ENCODE data around the gene MAP7D3.

Gene MAP7D3

DNA sequence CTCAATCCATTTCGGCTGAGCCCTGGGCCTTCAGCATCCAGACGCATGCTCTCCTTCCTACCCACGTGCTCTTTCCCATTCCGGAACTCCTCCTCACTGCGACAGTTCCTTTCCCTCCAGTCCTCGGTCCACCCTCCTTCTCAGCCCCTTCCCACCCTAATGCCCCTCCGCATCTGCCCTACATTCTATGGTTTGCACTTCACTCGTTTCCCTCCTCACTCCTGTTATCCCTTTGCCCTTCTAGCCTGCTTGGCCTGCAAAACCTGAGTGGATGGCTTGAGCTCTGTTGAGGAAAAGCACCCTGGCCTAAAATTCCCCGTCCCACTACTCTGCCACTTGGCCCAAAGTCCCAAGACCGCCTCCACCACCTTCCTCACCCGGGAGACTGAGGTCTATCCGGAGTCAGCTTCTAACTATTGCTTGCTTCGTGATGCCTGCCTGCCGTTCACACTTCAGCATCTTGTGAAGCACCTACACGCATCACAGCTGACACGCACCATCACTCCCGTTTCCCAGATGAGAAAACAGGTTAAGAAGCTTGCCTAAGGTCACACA lies 38.6 kb downstream of the MAP7D3 start:
- DNase-seq (ENCODE audit: low spot score) (no peak), ATAC-seq (ENCODE audit: low read depth) (no peak)
- Histone ChIP-seq H3K27ac (ENCODE audit: poor library complexity, severe bottlenecking) (no peak overlapping the region), H3K36me3 (ENCODE audit: low read depth) (peaks cover 6% of the 10 kb centered on the region; the same call in 1 of the 2 replicates), H3K4me3 (ENCODE audit: severe bottlenecking) (no peak overlapping the region), H3K4me1 (ENCODE audit: insufficient read depth, poor library complexity, severe bottlenecking) (peaks cover 12% of the 10 kb centered on the region), H3K27me3 (ENCODE audit: insufficient read depth, poor library complexity, severe bottlenecking) (no peaks in the 10 kb centered on the region), H3K9me3 (ENCODE audit: severe bottlenecking) (no peaks in the 10 kb centered on the region)
- TF ChIP-seq, protein P1, sequence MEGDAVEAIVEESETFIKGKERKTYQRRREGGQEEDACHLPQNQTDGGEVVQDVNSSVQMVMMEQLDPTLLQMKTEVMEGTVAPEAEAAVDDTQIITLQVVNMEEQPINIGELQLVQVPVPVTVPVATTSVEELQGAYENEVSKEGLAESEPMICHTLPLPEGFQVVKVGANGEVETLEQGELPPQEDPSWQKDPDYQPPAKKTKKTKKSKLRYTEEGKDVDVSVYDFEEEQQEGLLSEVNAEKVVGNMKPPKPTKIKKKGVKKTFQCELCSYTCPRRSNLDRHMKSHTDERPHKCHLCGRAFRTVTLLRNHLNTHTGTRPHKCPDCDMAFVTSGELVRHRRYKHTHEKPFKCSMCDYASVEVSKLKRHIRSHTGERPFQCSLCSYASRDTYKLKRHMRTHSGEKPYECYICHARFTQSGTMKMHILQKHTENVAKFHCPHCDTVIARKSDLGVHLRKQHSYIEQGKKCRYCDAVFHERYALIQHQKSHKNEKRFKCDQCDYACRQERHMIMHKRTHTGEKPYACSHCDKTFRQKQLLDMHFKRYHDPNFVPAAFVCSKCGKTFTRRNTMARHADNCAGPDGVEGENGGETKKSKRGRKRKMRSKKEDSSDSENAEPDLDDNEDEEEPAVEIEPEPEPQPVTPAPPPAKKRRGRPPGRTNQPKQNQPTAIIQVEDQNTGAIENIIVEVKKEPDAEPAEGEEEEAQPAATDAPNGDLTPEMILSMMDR (IDR thresholded peaks at IDR 0.05; ENCODE audit: poor library complexity, severe bottlenecking) = no peak

DNA sequence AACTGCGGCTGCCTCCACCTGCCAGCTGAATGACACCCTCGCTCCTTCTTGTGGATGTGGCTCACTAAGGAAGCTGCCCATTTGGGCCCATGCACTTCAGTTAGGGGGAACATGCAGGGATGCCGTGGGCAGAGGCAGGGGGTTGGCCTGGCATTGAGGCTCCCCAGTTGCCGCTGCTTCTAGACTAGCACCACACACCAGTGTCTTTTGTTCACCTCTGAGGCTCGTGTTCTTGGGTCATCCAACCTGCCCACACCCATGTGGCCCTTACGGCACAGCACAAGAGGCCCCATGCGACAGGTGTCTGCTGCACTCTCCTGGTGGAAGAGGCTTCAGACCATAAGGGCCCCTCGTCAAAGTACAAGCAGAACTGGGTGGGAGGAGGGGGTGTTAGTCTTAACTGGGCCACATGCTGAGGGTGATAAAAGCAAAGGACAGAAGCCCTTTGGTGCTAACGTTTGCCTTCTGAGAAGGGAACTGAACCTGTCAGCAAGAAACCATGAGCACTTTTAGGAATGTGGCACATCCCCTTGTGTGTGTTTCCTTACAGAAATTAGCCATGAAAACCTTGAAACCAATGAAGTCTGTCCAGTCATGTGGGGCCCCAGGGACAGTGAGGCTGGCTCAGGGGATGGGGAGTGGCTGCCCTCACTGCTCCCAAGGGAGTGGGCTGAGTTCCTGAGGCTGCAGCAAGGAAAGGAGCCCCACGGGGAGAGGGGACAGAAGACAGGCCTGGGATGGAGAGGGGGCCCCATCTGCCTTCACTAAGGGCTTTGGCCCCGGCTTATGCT lies 39.2 kb downstream of the MAP7D3 start:
- Histone ChIP-seq H3K27ac (ENCODE audit: poor library complexity, severe bottlenecking) (no peak overlapping the region), H3K9me3 (ENCODE audit: severe bottlenecking) (no peaks in the 10 kb centered on the region), H3K27me3 (ENCODE audit: insufficient read depth, poor library complexity, severe bottlenecking) (no peaks in the 10 kb centered on the region), H3K4me1 (ENCODE audit: insufficient read depth, poor library complexity, severe bottlenecking) (peaks cover 12% of the 10 kb centered on the region), H3K4me3 (ENCODE audit: severe bottlenecking) (no peak overlapping the region), H3K36me3 (ENCODE audit: low read depth) (peaks cover 3% of the 10 kb centered on the region; the same call in 1 of the 2 replicates)
- DNase-seq (ENCODE audit: low spot score) = no peak
- no peak for ATAC-seq (ENCODE audit: low read depth)
- TF ChIP-seq, protein P1 (IDR thresholded peaks at IDR 0.05; ENCODE audit: poor library complexity, severe bottlenecking) = no peak

DNA sequence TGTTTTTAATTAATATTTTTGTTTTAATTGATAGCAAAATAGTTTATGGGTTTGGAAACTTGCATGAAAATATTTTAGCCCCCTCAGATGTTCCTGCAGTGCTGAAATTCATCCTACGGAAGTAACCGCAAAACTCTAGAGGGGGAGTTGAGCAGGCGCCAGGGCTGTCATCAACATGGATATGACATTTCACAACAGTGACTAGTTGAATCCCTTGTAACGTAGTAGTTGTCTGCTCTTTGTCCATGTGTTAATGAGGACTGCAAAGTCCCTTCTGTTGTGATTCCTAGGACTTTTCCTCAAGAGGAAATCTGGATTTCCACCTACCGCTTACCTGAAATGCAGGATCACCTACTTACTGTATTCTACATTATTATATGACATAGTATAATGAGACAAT lies 40.4 kb downstream of the MAP7D3 start:
- TF ChIP-seq, protein P1 (IDR thresholded peaks at IDR 0.05; ENCODE audit: poor library complexity, severe bottlenecking) = no peak
- DNase-seq (ENCODE audit: low spot score) (no peak), ATAC-seq (ENCODE audit: low read depth) (no peak)
- H3K4me1 ChIP-seq (ENCODE audit: insufficient read depth, poor library complexity, severe bottlenecking) = peaks cover 12% of the 10 kb centered on the region
- no peak overlapping the region for H3K4me3 ChIP-seq (ENCODE audit: severe bottlenecking)
- no peak overlapping the region for H3K27ac ChIP-seq (ENCODE audit: poor library complexity, severe bottlenecking)
- H3K27me3 ChIP-seq (ENCODE audit: insufficient read depth, poor library complexity, severe bottlenecking) = no peaks in the 10 kb centered on the region
- H3K9me3 ChIP-seq (ENCODE audit: severe bottlenecking) = no peaks in the 10 kb centered on the region
- H3K36me3 ChIP-seq (ENCODE audit: low read depth) = peaks cover 3% of the 10 kb centered on the region; the same call in 1 of the 2 replicates

DNA sequence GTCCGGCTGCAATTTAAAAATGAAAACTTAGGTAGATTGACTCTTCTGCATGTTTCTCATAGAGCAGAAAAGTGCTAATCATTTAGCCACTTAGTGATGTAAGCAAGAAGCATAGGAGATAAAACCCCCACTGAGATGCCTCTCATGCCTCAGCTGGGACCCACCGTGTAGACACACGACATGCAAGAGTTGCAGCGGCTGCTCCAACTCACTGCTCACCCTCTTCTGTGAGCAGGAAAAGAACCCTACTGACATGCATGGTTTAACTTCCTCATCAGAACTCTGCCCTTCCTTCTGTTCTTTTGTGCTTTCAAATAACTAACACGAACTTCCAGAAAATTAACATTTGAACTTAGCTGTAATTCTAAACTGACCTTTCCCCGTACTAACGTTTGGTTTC lies 41.0 kb downstream of the MAP7D3 start:
- Histone ChIP-seq H3K4me1 (ENCODE audit: insufficient read depth, poor library complexity, severe bottlenecking) (peaks cover 11% of the 10 kb centered on the region), H3K27ac (ENCODE audit: poor library complexity, severe bottlenecking) (no peak overlapping the region), H3K36me3 (ENCODE audit: low read depth) (peaks cover 3% of the 10 kb centered on the region; the same call in 1 of the 2 replicates), H3K4me3 (ENCODE audit: severe bottlenecking) (no peak overlapping the region), H3K9me3 (ENCODE audit: severe bottlenecking) (no peaks in the 10 kb centered on the region), H3K27me3 (ENCODE audit: insufficient read depth, poor library complexity, severe bottlenecking) (no peaks in the 10 kb centered on the region)
- no peak for ATAC-seq (ENCODE audit: low read depth)
- DNase-seq (ENCODE audit: low spot score) = no peak
- TF ChIP-seq, protein P1 (IDR thresholded peaks at IDR 0.05; ENCODE audit: poor library complexity, severe bottlenecking) = no peak

DNA sequence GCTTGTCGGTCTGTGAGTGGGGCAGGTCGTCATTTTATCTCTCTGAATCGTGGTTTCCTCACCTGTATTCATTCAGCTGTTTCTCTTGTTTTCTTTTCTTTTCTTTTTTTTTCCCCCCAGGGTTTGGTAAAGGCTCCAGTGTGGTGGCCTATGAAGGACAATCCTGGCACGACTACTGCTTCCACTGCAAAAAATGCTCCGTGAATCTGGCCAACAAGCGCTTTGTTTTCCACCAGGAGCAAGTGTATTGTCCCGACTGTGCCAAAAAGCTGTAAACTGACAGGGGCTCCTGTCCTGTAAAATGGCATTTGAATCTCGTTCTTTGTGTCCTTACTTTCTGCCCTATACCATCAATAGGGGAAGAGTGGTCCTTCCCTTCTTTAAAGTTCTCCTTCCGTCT lies 41.4 kb downstream of the MAP7D3 start:
- no peak overlapping the region for H3K27ac ChIP-seq (ENCODE audit: poor library complexity, severe bottlenecking)
- no peaks in the 10 kb centered on the region for H3K27me3 ChIP-seq (ENCODE audit: insufficient read depth, poor library complexity, severe bottlenecking)
- DNase-seq (ENCODE audit: low spot score) (no peak), ATAC-seq (ENCODE audit: low read depth) (no peak)
- H3K4me3 ChIP-seq (ENCODE audit: severe bottlenecking) = no peak overlapping the region
- peaks cover 3% of the 10 kb centered on the region; the same call in 1 of the 2 replicates for H3K36me3 ChIP-seq (ENCODE audit: low read depth)
- no peaks in the 10 kb centered on the region for H3K9me3 ChIP-seq (ENCODE audit: severe bottlenecking)
- TF ChIP-seq, protein P1 (IDR thresholded peaks at IDR 0.05; ENCODE audit: poor library complexity, severe bottlenecking) = no peak
- peaks cover 8% of the 10 kb centered on the region for H3K4me1 ChIP-seq (ENCODE audit: insufficient read depth, poor library complexity, severe bottlenecking)

Data from RWPE2 (cell line).